Stimulated activated CD8-positive, alpha-beta memory T cell treated with anti-CD3 and anti-CD28 coated beads, Interleukin-7, amount 100 ng/mL, for 48 hours (primary cell): ENCODE measurements around the gene PLD1.
A peak's percentile ranks its signal among the peaks of the same experiment; 100 is the strongest.
"Not testable (repeated sequence)": the region's sequence is repeated elsewhere in the genome, so short reads cannot be mapped to it uniquely, and the experiment has no call there.

Experiments used
- DNase-seq, 2 donors: peaks; one replicate each; pipeline ENCODE4 v3.0.0-alpha.2; 2020; ENCODE audit warnings: low read depth in 1 of 2; ENCODE audit errors: extremely low read depth in 1 of 2

Gene PLD1

GRCh38 chr3:171815973-171816595 is 5.8 kb upstream of the PLD1 start:
- DNase-seq, result no peak

DNA sequence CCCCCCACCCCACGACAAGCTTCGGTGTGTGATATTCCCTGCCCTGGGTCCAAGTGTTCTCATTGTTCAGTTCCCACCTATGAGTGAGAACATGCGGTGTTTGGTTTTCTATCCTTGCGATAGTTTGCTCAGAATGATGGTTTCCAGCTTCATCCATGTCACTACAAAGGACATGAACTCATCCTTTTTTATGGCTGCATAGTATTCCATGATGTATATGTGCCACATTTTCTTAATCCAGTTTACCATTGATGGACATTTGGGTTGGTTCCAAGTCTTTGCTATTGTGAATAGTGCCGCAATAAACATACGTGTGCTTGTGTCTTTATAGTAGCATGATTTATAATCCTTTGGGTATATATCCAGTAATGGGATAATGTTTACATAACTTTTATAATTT is 4.4 kb upstream of the PLD1 start:
- DNase-seq, result not testable (repeated sequence)

GRCh38 chr3:171813897-171814460 is 3.7 kb upstream of the PLD1 start:
- peak; percentile 15 to 27 for DNase-seq

GRCh38 chr3:171813278-171813896 is 3.1 kb upstream of the PLD1 start:
- DNase-seq, result no peak

DNA sequence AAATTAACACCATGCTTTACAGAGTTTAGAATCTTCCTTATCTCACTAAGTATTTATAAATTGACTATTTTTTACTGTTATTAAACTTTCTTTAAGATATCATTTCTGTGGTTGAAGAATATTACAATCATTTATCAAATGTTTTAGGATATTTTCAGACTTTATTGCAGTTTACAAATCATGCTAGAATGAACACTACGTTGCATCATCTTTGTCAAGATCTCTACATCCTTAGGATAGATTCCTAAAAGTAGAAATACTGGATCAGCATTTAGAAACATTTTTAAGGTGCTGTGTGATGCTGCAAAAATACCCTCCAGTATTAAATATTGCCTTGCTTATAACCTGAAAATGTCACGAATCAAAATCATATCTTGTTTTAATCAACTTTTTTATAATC is 2.5 kb upstream of the PLD1 start:
- DNase-seq, result no peak

DNA sequence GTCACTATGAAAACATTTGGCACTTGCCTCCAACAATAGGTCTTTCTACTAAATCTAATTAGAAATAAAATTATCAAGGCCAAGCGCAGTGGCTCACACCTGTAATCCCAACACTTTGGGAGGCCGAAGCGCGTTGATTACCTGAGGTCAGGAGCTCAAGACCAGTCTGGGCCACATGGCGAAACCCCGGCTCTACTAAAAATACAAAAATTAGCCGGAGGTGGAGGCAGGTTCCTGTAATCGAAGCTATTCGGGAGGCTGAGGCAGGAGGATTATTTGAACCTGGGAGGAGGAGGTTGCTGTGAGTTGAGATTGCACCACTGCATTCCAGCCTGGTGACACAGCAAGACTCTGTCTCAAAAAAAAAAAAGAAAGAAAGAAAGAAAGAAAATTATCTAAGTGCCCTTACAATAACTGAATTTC is 1.6 kb upstream of the PLD1 start:
- DNase-seq, result no peak

GRCh38 chr3:171811295-171811912 is 1.1 kb upstream of the PLD1 start:
- no peak for DNase-seq

- DNase-seq, result no peak
Measured at GRCh38 chr3:171810629-171811294, 479 bp upstream of the PLD1 start.

GRCh38 chr3:171809611-171809860 is 747 bp downstream of the PLD1 start:
- no peak for DNase-seq

DNA sequence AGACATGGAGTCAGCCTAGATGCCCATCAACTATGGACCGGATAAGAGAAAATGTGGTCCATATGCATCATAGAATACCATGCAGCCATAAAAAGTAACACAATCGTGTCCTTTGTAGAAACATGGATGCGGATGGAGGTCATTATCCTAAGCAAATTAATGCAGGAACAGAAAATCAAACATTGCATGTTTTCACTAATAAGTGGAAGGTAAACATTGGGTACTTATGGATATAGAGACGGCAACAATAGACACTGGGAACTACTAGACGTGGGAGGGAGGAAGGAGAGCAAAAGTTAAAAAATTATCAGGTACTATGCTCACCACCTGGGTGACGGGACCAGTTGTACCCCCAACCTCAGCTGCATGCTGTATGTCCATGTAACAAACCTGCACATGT is 2.5 kb downstream of the PLD1 start:
- DNase-seq, result no peak

GRCh38 chr3:171807129-171807675 is 3.1 kb downstream of the PLD1 start:
- no peak for DNase-seq

- no peak for DNase-seq
Measured at GRCh38 chr3:171806200-171807128, 3.8 kb downstream of the PLD1 start.

DNA sequence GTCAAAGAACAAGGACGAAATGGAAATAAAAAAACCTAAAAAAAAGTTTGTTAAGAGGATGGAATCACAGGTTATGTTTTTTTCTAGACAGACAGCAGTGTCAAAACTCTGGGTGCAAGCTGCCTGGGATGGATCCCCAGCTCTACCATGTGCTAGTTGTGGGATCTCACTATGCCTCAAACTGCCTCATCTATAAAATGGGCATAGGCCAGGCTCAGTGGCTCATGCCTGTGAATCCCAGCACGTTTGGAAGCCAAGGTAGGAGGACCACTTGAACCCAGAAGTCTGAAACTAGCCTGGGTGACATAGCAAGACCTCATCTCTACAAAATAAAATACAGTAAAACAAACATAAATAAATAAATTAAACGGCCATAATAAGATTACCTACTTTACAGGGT is 4.6 kb downstream of the PLD1 start:
- DNase-seq, result no peak

- DNase-seq, result no peak
Measured at GRCh38 chr3:171804618-171805389, 5.5 kb downstream of the PLD1 start.

DNA sequence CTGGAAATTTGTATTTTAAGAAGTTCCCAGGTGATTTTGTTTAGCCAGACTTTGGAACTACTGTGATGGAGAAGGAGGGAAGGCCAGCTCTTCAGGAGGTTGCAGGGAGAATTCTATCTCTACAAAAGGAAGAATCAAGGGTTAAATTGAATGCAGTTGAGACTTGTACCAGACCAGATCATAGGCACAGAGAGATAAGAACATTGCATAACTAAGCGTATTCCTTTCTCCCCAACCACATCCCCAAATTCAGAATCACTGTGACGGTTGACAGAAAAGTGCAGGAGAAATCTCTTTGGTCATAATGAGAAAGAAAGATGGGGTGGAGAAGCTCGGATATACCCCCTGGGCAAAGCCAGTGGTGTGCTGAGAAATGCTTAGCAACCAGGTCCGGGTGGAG is 7.2 kb downstream of the PLD1 start:
- no peak for DNase-seq

DNA sequence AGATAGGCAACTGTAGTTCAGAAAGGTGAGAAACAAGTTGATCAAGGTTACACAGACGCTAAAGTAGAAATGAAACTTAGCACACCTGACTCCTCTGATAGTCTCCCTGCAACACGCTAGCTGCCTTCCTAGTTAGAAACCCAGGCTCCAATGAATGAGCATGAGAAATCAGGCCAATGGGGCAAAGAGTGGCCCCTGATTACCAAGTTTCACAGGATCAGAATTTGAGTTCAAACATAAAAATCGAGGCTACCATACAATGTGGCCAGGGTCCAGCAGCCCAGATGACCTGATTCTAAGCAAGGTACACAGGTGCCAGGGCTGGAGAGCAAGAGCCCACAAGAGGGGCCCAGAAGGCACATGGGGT is 7.7 kb downstream of the PLD1 start:
- no peak for DNase-seq

- no peak for DNase-seq
Measured at GRCh38 chr3:171801738-171802589, 8.3 kb downstream of the PLD1 start.

DNA sequence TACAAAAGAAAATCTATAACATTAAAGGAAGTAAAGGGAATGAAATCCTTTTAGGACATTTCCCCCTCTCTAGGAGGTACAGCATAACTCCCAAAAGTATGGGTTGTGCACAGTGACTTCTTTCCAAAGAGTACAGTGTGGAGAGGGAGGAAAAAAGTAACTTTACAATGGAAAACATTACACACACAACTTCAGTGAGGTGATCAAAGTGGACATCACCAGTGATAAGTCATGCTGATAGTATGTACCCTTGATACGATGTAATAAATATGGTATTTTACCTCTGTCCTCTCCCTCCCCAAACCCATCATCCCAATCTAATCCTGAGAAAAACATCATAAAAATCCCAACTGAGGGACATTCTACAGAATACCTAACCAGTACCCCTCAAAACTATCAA is 10.8 kb downstream of the PLD1 start:
- DNase-seq, result no peak

- DNase-seq, result no peak
Measured at GRCh38 chr3:171797873-171798272, 12.4 kb downstream of the PLD1 start.
